OCI-LY7 (cell line): Measurements from ENCODE around the gene ZBTB22. TPM values are rescaled to one million over a fixed set of nuclear protein-coding genes. Genes with fewer than 3 reads are reported as not detected.
A peak's percentile ranks its signal among the peaks of the same experiment; 100 is the strongest.

Experiments used
- BruUV-seq: library from RNA; stranded (reverse); fragments of 400-500 nt; replicated peaks from 2 replicates; lab custom pipeline; 2021; lab: Mats Ljungman, UMichigan
- CTCF ChIA-PET: fragments of 300-600 bp; sonication (Branson Sonifier 250); formaldehyde crosslinking; loops from one replicate; lab custom pipeline; 2022; ENCODE audit warnings: antibody characterized with exemption; ENCODE audit not compliant: unreplicated experiment; lab: Charles Lee
- POLR2A ChIA-PET: fragments of 300-600 bp; sonication (Branson Sonifier 250); formaldehyde crosslinking; loops from one replicate; lab custom pipeline; 2022; ENCODE audit warnings: antibody characterized with exemption; lab: Charles Lee
- DNase-seq: peaks from one replicate; pipeline ENCODE4 v3.0.0-alpha.2; 2015; ENCODE audit warnings: low spot score
- H2AFZ ChIP-seq: fragments of 200-600 bp; sonication (generic), shearing (Covaris generic); 2 replicates; pipeline ENCODE4 v1.6.1; 2014; ENCODE audit warnings: mild to moderate bottlenecking, antibody characterized with exemption, low read length, moderate library complexity
- H3K27ac ChIP-seq: fragments of 200-600 bp; sonication (generic); 2 replicates; pipeline ENCODE4 v1.5.1; 2014; ENCODE audit warnings: mixed run types, low read depth, mild to moderate bottlenecking, moderate library complexity, low read length, inconsistent platforms; ENCODE audit not compliant: poor library complexity, severe bottlenecking
- H3K36me3 ChIP-seq: fragments of 200-600 bp; sonication (generic); 2 replicates; pipeline ENCODE4 v1.6.1; 2014; ENCODE audit warnings: mild to moderate bottlenecking, antibody characterized with exemption, low read length, moderate library complexity, mixed read lengths; ENCODE audit not compliant: insufficient read depth
- H3K4me1 ChIP-seq: fragments of 200-600 bp; sonication (generic); 2 replicates; pipeline ENCODE4 v1.5.1; 2014; ENCODE audit warnings: mild to moderate bottlenecking, low read length; ENCODE audit not compliant: insufficient read depth, poor library complexity, severe bottlenecking
- H3K4me2 ChIP-seq: fragments of 200-600 bp; sonication (generic); 2 replicates; pipeline ENCODE4 v1.6.1; 2014; ENCODE audit warnings: mild to moderate bottlenecking, low read length
- H3K4me3 ChIP-seq: fragments of 200-600 bp; sonication (generic); 2 replicates; pipeline ENCODE4 v1.5.1; 2014; ENCODE audit warnings: mild to moderate bottlenecking, low read depth, low read length; ENCODE audit not compliant: poor library complexity, severe bottlenecking
- H3K79me2 ChIP-seq: fragments of 200-600 bp; sonication (generic); 2 replicates; pipeline ENCODE4 v1.6.1; 2016; ENCODE audit warnings: low read depth, mild to moderate bottlenecking, low read length, moderate library complexity, mixed read lengths; ENCODE audit not compliant: insufficient read depth
- H3K9me2 ChIP-seq: fragments of 200-600 bp; sonication (generic); 2 replicates; pipeline ENCODE4 v1.6.1; 2016; ENCODE audit warnings: mild to moderate bottlenecking, low read length, mixed read lengths; ENCODE audit not compliant: insufficient read depth
- H3K9me3 ChIP-seq: fragments of 200-600 bp; sonication (generic); 2 replicates; pipeline ENCODE4 v1.6.1; 2014; ENCODE audit warnings: mild to moderate bottlenecking, mixed run types, low read length, mixed read lengths
- H4K20me1 ChIP-seq: fragments of 200-600 bp; sonication (generic); 2 replicates; pipeline ENCODE4 v1.6.1; 2014; ENCODE audit warnings: mild to moderate bottlenecking, antibody characterized with exemption, low read length, moderate library complexity, mixed read lengths; ENCODE audit not compliant: insufficient read depth
- EZH2phosphoT487 ChIP-seq: fragments of 200-600 bp; sonication (generic); IDR thresholded peaks from 2 replicates; pipeline ENCODE4 v1.6.1; 2018; ENCODE audit warnings: low read depth, borderline replicate concordance, mild to moderate bottlenecking, mixed run types, antibody characterized with exemption, low read length, moderate library complexity, mixed read lengths
- intact Hi-C: fragments of 100-400 bp; cut with micrococcal nuclease; formaldehyde crosslinking; loops from one replicate; pipeline ENCODE4 v1.10.0; 2022; ENCODE audit not compliant: unreplicated experiment
- microRNA-seq: library from miRNA; unstranded; fragments of <30 nt; microRNA quantifications from one replicate; pipeline ENCODE4 v1.2.0, GENCODE V29; 2022; ENCODE audit warnings: borderline replicate concordance
- total RNA-seq, 2 experiments: library from RNA; depleted of rRNA in 1 of 2; stranded (reverse); fragments of >200 nt in 1 of 2; shearing (Covaris generic) in 1 of 2; gene quantifications; 2 replicates each; pipeline ENCODE4 v1.2.3, GENCODE V29; 2014 to 2022
- TF ChIP-seq, protein P1 (sequence below): fragments of 200-600 bp; sonication (generic); conservative IDR thresholded peaks from 2 replicates; pipeline ENCODE4 v1.5.1; 2014; ENCODE audit warnings: mild to moderate bottlenecking, antibody characterized with exemption, low read length, moderate library complexity, mixed read lengths

The ZBTB22 gene
- total RNA-seq, 2 experiments from 2014 or later = 14.1 to 21.6 TPM

DNA sequence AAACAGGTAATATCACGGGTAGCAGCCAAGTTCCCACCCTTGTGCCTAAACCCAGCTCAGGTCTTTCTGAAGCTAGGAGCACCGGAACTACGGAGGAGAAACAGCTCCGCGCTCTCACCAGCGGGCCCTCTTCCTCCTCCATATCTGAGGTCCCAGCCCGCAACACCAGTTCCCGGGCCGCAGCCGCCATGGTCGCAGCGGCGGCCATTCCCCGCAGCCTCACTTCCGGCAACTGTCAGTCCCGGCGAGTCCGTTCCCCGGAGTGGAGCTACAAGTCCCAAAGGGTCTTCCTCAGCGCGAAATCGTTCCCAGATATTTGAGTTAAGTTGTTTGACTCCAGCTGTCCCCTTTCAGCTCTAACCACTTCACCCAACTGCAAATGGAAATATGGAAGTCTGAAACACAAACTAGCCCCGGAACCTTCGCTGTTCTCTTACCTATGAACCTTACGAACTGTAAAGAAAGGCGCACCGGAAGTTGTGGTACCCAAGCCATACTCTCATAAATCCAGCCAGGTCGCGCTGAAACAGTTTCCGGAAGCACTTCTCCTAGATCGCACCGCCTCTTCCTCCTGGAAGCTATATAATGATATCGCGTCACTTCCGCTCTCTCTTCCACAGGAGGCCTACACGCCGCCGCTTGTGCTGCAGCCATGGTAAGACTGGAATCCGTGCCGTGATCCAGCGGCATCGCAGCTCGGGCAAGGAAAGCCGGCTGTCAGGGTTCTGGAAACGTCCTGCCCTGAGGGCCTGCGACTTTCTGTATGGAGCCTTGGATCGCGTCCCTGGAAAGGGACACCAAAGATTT is 45.9 kb downstream of the ZBTB22 start, which contains the start of the genes RPS18 and VPS52:
Gene RPS18, plus strand, starts transcription at position 608 of the 807 bp plus-strand sequence. Its CDS starts 45 bp downstream, at position 653.
Gene VPS52, minus strand, starts transcription at position 409 of the 807 bp plus-strand sequence. Its CDS starts 201 bp downstream, at position 208.
- Histone ChIP-seq H3K79me2 (peaks cover 55% of the 10 kb centered on the region), H3K4me1 (peaks cover 43% of the 10 kb centered on the region), H3K27ac (peak within 1 kb of the TSS; percentile 93), H3K36me3 (peaks cover 78% of the 10 kb centered on the region), H4K20me1 (peaks cover 31% of the 10 kb centered on the region), H3K4me3 (peak within 1 kb of the TSS; percentile 97), H3K9me2 (no peaks in the 10 kb centered on the region), H3K4me2 (peak within 1 kb of the TSS; percentile 93), H3K9me3 (no peaks in the 10 kb centered on the region), H2AFZ (peak within 1 kb of the TSS; percentile 88)
- ChIA-PET CTCF (interaction anchor here (0.6 kb wide), 2 partner anchors 25 kb away, joined by 3 to 4 read pairs; no protein-coding TSS in a partner anchor), POLR2A (interaction anchor here (0.5 to 2.5 kb wide), 19 partner anchors 9 to 1046 kb away, joined by 3 to 19 read pairs (median 4); partner anchors contain the start of genes PFDN6, RGL2, UQCC2 and WDR46)
- peak; percentile 99 for DNase-seq
- TF ChIP-seq, protein P1, sequence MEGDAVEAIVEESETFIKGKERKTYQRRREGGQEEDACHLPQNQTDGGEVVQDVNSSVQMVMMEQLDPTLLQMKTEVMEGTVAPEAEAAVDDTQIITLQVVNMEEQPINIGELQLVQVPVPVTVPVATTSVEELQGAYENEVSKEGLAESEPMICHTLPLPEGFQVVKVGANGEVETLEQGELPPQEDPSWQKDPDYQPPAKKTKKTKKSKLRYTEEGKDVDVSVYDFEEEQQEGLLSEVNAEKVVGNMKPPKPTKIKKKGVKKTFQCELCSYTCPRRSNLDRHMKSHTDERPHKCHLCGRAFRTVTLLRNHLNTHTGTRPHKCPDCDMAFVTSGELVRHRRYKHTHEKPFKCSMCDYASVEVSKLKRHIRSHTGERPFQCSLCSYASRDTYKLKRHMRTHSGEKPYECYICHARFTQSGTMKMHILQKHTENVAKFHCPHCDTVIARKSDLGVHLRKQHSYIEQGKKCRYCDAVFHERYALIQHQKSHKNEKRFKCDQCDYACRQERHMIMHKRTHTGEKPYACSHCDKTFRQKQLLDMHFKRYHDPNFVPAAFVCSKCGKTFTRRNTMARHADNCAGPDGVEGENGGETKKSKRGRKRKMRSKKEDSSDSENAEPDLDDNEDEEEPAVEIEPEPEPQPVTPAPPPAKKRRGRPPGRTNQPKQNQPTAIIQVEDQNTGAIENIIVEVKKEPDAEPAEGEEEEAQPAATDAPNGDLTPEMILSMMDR = no peak; the same call in 1 of the 2 replicates
- no peak for TF ChIP-seq EZH2phosphoT487
- TSS peak; percentile 91 for BruUV-seq
- intact Hi-C loops = loop anchor here (1.0 to 2.0 kb wide), 2 partner anchors 22 to 71 kb away; partner anchors contain the start of genes RXRB and SLC39A7

DNA sequence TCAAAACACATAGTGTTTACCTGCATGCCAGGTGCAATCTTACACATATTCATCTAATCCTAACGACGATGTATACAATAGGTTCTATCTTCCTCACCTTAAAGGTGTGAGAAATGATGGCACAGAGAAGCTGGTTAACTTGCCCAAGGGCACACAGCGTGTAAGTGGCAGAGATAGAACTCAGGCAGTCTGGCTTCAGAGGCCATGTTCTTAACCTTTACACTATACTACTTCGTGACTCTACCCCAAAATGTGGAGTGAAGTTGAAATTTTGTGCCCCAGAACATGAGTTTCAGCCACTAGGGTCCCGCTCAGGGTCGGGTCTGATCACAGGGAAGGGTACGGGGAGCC is 46.5 kb downstream of the ZBTB22 start:
- no peak for DNase-seq
- Histone ChIP-seq H3K4me2 (peak overlapping the region; percentile 93), H3K4me1 (peaks cover 37% of the 10 kb centered on the region), H3K9me3 (no peaks in the 10 kb centered on the region), H3K36me3 (peaks cover 78% of the 10 kb centered on the region), H2AFZ (peak overlapping the region; percentile 88), H3K4me3 (peak overlapping the region; percentile 97), H3K79me2 (peaks cover 55% of the 10 kb centered on the region), H3K9me2 (no peaks in the 10 kb centered on the region), H3K27ac (peak overlapping the region; percentile 93), H4K20me1 (peaks cover 31% of the 10 kb centered on the region)
- no TSS peak for BruUV-seq
- POLR2A ChIA-PET = interaction anchor here (0.9 to 2.5 kb wide), 15 partner anchors 8 to 440 kb away, joined by 3 to 19 read pairs (median 5); partner anchors contain the start of genes PFDN6, RGL2, UQCC2 and WDR46
- CTCF ChIA-PET = interaction anchor here (0.6 kb wide), 2 partner anchors 25 to 26 kb away, joined by 3 to 4 read pairs; no protein-coding TSS in a partner anchor
- TF ChIP-seq EZH2phosphoT487 = no peak
- TF ChIP-seq, protein P1 = peak; percentile 20; the same call in 1 of the 2 replicates
- intact Hi-C loops = loop anchor here (1.0 kb wide), 1 partner anchor 22 kb away; no protein-coding TSS in a partner anchor

Small RNA genes within 50 kb of the gene (microRNA-seq; reads per million reads assigned to microRNA genes)
- gene MIR6834 = not detected
- gene MIR6873 = not detected

Other genes starting within 250 kb of the ZBTB22 start
- gene HLA-DPA1, start 244.1 kb downstream of the ZBTB22 start, total RNA-seq (2014; rRNA removed; shearing (Covaris generic)) = 306 and 388 TPM in 2 replicates
- 253 and 256 TPM in 2 replicates for gene HLA-DPA1, start 244.1 kb downstream of the ZBTB22 start, total RNA-seq (2022)
- 117 and 139 TPM in 2 replicates for gene HLA-DPB1, start 241.8 kb downstream of the ZBTB22 start, total RNA-seq (2014; rRNA removed; shearing (Covaris generic))
- 74.5 and 78.5 TPM in 2 replicates for gene HLA-DPB1, start 241.8 kb downstream of the ZBTB22 start, total RNA-seq (2022)
- gene COL11A2, start 125.3 kb downstream of the ZBTB22 start, total RNA-seq (2014; rRNA removed; shearing (Covaris generic)) = 3.5 and 5.2 TPM in 2 replicates
- gene COL11A2, start 125.3 kb downstream of the ZBTB22 start, total RNA-seq (2022) = 4.5 and 4.6 TPM in 2 replicates
- gene RXRB, start 117.1 kb downstream of the ZBTB22 start, total RNA-seq (2014; rRNA removed; shearing (Covaris generic)) = 30.6 and 32.5 TPM in 2 replicates
- gene RXRB, start 117.1 kb downstream of the ZBTB22 start, total RNA-seq (2022) = 47.3 and 48.5 TPM in 2 replicates
- 22.9 and 29.2 TPM in 2 replicates for gene SLC39A7, start 116.9 kb downstream of the ZBTB22 start, total RNA-seq (2014; rRNA removed; shearing (Covaris generic))
- 48.3 and 53.2 TPM in 2 replicates for gene SLC39A7, start 116.9 kb downstream of the ZBTB22 start, total RNA-seq (2022)
- 11.6 and 21.4 TPM in 2 replicates for gene HSD17B8, start 113.1 kb downstream of the ZBTB22 start, total RNA-seq (2014; rRNA removed; shearing (Covaris generic))
- 18.8 and 23.5 TPM in 2 replicates for gene HSD17B8, start 113.1 kb downstream of the ZBTB22 start, total RNA-seq (2022)
- gene RING1, start 109.2 kb downstream of the ZBTB22 start, total RNA-seq (2014; rRNA removed; shearing (Covaris generic)) = 25.0 and 31.8 TPM in 2 replicates
- gene RING1, start 109.2 kb downstream of the ZBTB22 start, total RNA-seq (2022) = 40.0 and 42.7 TPM in 2 replicates
- 50.4 and 53.5 TPM in 2 replicates for gene VPS52, start 45.9 kb downstream of the ZBTB22 start, total RNA-seq (2014; rRNA removed; shearing (Covaris generic))
- gene VPS52, start 45.9 kb downstream of the ZBTB22 start, total RNA-seq (2022) = 73.5 and 80.3 TPM in 2 replicates
- gene RPS18, start 45.7 kb downstream of the ZBTB22 start, total RNA-seq (2014; rRNA removed; shearing (Covaris generic)) = 7,191 and 8,620 TPM in 2 replicates
- gene RPS18, start 45.7 kb downstream of the ZBTB22 start, total RNA-seq (2022) = 4,034 and 4,317 TPM in 2 replicates
- gene B3GALT4, start 40.6 kb downstream of the ZBTB22 start, total RNA-seq (2014; rRNA removed; shearing (Covaris generic)) = 13.1 and 14.2 TPM in 2 replicates
- 14.1 and 17.3 TPM in 2 replicates for gene B3GALT4, start 40.6 kb downstream of the ZBTB22 start, total RNA-seq (2022)
- gene WDR46, start 28.5 kb downstream of the ZBTB22 start, total RNA-seq (2014; rRNA removed; shearing (Covaris generic)) = 127 and 129 TPM in 2 replicates
- 71.4 and 83.3 TPM in 2 replicates for gene WDR46, start 28.5 kb downstream of the ZBTB22 start, total RNA-seq (2022)
- 72.5 and 112 TPM in 2 replicates for gene PFDN6, start 28.1 kb downstream of the ZBTB22 start, total RNA-seq (2014; rRNA removed; shearing (Covaris generic))
- 65.4 and 90.6 TPM in 2 replicates for gene PFDN6, start 28.1 kb downstream of the ZBTB22 start, total RNA-seq (2022)
- gene RGL2, start 18.8 kb downstream of the ZBTB22 start, total RNA-seq (2014; rRNA removed; shearing (Covaris generic)) = 27.2 and 27.3 TPM in 2 replicates
- gene RGL2, start 18.8 kb downstream of the ZBTB22 start, total RNA-seq (2022) = 67.1 and 67.6 TPM in 2 replicates
- 73.6 and 106 TPM in 2 replicates for gene TAPBP, start 3.7 kb downstream of the ZBTB22 start, total RNA-seq (2014; rRNA removed; shearing (Covaris generic))
- gene TAPBP, start 3.7 kb downstream of the ZBTB22 start, total RNA-seq (2022) = 148 and 150 TPM in 2 replicates
- gene DAXX, start 5.2 kb upstream of the ZBTB22 start, total RNA-seq (2014; rRNA removed; shearing (Covaris generic)) = 77.5 and 79.2 TPM in 2 replicates
- 93.3 and 97.8 TPM in 2 replicates for gene DAXX, start 5.2 kb upstream of the ZBTB22 start, total RNA-seq (2022)
- gene KIFC1, start 74.1 kb upstream of the ZBTB22 start, total RNA-seq (2014; rRNA removed; shearing (Covaris generic)) = 133 and 138 TPM in 2 replicates
- 167 and 176 TPM in 2 replicates for gene KIFC1, start 74.1 kb upstream of the ZBTB22 start, total RNA-seq (2022)
- gene PHF1, start 93.3 kb upstream of the ZBTB22 start, total RNA-seq (2014; rRNA removed; shearing (Covaris generic)) = 19.9 and 21.4 TPM in 2 replicates
- 30.2 and 35.0 TPM in 2 replicates for gene PHF1, start 93.3 kb upstream of the ZBTB22 start, total RNA-seq (2022)
- gene CUTA, start 100.4 kb upstream of the ZBTB22 start, total RNA-seq (2014; rRNA removed; shearing (Covaris generic)) = 147 and 164 TPM in 2 replicates
- 165 and 175 TPM in 2 replicates for gene CUTA, start 100.4 kb upstream of the ZBTB22 start, total RNA-seq (2022)
- gene SYNGAP1, start 102.3 kb upstream of the ZBTB22 start, total RNA-seq (2014; rRNA removed; shearing (Covaris generic)) = 5.4 and 5.6 TPM in 2 replicates
- gene SYNGAP1, start 102.3 kb upstream of the ZBTB22 start, total RNA-seq (2022) = 30.7 and 32.3 TPM in 2 replicates
- gene ZBTB9, start 136.8 kb upstream of the ZBTB22 start, total RNA-seq (2014; rRNA removed; shearing (Covaris generic)) = 7.7 and 11.2 TPM in 2 replicates
- gene ZBTB9, start 136.8 kb upstream of the ZBTB22 start, total RNA-seq (2022) = 6.8 and 7.3 TPM in 2 replicates